ENCODE data around the gene OSMR.

GRCh38 chr5:38832810-38833209 is 13.0 kb upstream of the OSMR start:
- TF ChIP-seq CTCF (IDR thresholded peaks at IDR 0.05): 0 out of 2 replicates have a peak, but pooled peaks have one; percentile 16
- TF ChIP-seq EZH2phosphoT487 (IDR thresholded peaks at IDR 0.05; ENCODE audit: borderline replicate concordance, low read depth): no peak
- no peak for TF ChIP-seq ELF1 (IDR thresholded peaks at IDR 0.05)
- TF ChIP-seq RXRA (IDR thresholded peaks at IDR 0.05; ENCODE audit: borderline replicate concordance, low read depth): no peak
- no peak for TF ChIP-seq REST (IDR thresholded peaks at IDR 0.05; ENCODE audit: low read depth, low read length)
- no peak for TF ChIP-seq YY1 (IDR thresholded peaks at IDR 0.05; ENCODE audit: low read depth)
- TF ChIP-seq RCOR1 (IDR thresholded peaks at IDR 0.05; ENCODE audit: low read length): no peak
- TF ChIP-seq TAF1 (IDR thresholded peaks at IDR 0.05; ENCODE audit: borderline replicate concordance, low read depth, low read length): no peak
- no peak for TF ChIP-seq GABPA (IDR thresholded peaks at IDR 0.05; ENCODE audit: low read depth)

Data from SK-N-SH (cell line).